Rectal smooth muscle tissue (tissue), 1 donor: ENCODE data around the gene OASL.
A peak's percentile ranks its signal among the peaks of the same experiment; 100 is the strongest.

Experiments
- H3K27ac ChIP-seq: one replicate; pipeline ENCODE4 v1.7.0; 2013; ENCODE audit warnings: low read depth, low read length, inconsistent platforms
- H3K27me3 ChIP-seq: one replicate; pipeline ENCODE4 v1.7.0; 2013; ENCODE audit warnings: low read length; ENCODE audit not compliant: control insufficient read depth, insufficient read depth
- H3K36me3 ChIP-seq: one replicate; pipeline ENCODE4 v1.7.0; 2013; ENCODE audit warnings: low read length; ENCODE audit not compliant: control insufficient read depth, insufficient read depth
- H3K4me1 ChIP-seq: one replicate; pipeline ENCODE4 v1.7.0; 2013; ENCODE audit warnings: low read length; ENCODE audit not compliant: control insufficient read depth, insufficient read depth
- H3K4me3 ChIP-seq: one replicate; pipeline ENCODE4 v1.7.0; 2013; ENCODE audit warnings: low read length
- H3K9ac ChIP-seq: one replicate; pipeline ENCODE4 v1.7.0; 2013; ENCODE audit warnings: low read length

OASL gene

DNA sequence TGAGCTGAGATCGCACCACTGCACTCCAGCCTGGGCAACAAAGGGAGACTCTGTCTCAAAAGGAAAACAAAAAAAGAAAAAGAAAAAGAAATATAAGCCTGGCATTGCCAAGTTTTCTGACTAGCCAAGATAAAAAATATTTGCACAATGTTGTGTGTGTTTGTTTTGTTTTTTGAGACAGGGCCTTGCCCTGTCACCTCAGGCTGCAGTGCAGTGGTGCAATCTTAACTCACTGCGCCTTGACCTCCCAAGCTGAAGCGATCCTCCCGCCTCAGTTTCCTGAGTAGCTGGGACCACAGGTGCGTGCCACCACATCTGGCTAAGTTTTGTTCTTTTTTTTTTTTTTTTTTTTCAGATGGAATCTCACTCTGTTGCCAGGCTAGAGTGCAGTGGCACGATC lies 17.3 kb downstream of the OASL start:
- Histone ChIP-seq H3K4me1 (no peaks in the 10 kb centered on the region), H3K27me3 (no peaks in the 10 kb centered on the region), H3K36me3 (no peaks in the 10 kb centered on the region), H3K9ac (no peak overlapping the region), H3K27ac (no peak overlapping the region), H3K4me3 (no peak overlapping the region)

DNA sequence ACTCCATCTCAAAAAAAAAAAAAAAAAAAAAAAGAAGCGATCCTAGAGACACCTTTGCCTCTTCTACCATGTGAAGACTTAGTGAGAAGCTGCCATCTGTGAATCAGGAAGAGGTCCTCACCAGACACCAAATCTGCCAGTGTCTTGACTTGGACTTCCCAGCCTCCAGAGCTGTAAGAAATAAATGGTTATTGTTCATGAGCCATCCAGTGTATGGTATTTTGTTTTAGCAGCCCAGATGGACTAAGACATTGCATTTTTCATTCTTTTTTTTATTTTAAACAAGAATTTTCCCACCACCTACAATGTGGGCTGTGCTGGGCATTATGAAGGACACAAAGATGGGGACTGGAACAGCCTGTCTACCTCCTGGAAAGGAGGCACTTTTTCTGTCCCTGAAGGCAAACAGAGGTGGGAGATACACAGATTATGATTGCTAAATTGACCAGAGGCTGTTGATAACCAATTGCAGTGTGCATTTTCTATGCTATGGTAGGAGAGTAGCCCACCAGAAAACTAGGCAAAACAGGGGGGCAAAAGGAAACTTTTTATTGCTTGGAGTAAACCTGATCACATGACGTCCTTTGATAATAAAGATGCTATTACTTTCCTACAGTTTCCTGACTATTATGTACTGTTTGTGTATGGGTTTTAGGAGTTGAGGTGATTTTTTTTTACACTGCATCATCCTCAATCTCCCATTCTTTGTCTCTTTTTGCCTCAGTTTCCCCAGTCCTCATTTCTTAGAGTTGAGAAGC lies 20.0 kb downstream of the OASL start:
- Histone ChIP-seq H3K9ac (no peak overlapping the region), H3K27me3 (no peaks in the 10 kb centered on the region), H3K36me3 (no peaks in the 10 kb centered on the region), H3K4me1 (peaks cover 4% of the 10 kb centered on the region), H3K4me3 (no peak overlapping the region), H3K27ac (no peak overlapping the region)

DNA sequence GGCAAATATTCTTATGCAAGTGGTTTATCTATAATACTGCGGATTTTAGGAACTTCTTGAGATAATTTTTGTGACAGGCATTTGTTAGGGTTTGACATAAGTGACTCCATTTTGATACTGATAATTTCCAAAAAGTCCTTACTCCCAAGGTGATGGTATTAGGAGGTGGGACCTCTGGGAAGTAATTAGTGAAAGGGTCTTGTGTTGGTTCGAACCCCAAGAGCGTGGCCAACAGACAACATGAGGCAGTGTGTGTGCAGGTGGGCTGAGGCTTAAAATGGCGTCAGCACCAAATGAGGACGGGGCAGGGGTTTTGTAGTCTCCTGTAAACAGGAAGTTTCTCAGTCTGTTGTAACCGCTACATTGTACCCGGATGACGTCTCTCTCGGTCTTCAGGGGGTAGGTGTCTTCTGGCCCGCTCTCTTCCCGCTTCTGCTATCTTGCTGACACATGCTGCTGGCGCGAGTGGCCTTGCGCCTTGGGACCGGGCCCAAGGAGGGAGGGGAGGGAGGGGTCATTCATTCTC lies 21.0 kb downstream of the OASL start:
- Histone ChIP-seq H3K27me3 (no peaks in the 10 kb centered on the region), H3K4me3 (no peak overlapping the region), H3K4me1 (peaks cover 4% of the 10 kb centered on the region), H3K36me3 (peaks cover 2% of the 10 kb centered on the region), H3K27ac (no peak overlapping the region), H3K9ac (no peak overlapping the region)

DNA sequence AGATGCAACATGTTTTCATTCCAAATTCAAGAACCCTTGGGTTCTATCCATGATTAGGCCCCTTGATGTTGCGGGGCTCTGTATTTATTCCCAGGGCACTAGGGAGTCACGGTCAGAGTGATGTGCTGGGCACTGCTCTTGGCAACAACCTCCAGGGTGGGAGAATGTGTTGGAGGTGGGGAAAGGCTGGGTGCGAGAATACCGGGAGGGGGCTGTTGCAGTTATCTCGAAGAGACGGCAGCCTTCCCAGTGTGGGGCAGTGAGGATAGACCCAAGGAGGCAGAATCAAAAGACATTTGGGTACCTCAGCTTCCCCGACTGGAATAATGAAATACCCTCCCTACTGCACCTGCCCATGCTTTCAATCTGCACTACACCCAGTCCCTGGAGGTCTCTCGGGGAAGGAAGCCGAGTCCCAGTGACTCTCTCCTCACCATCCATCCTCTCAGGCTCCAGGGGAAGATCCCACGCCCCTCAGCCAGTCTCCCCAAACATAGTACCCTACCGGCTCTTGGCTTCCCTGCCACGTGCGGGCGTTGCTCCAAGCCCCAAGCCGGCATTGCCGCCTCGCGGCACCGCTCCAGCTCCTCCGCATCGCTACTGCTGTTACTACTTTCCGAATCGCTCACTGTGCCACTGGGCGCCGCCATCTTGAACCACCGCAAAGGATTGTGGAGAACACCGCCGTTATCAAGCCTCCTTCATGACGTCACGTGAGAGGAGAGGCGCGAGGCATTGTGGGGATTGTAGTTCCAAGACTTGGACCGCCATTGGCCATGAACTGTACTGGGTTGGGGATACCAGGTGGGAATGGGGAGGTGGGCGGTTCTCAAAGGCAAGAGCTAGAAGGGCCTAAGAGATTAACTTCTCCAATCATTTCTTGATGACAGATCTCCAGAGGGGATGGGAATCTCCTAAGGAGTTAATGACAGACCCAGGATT lies 22.9 kb downstream of the OASL start, which contains the start of gene C12orf43:
Gene C12orf43 (minus strand): TSS at position 663 of the 942 bp plus-strand sequence. CDS start 13 bp downstream, at position 650.
- Histone ChIP-seq H3K27me3 (no peaks in the 10 kb centered on the region), H3K9ac (peak within 1 kb of the TSS; percentile 55), H3K4me3 (peak within 1 kb of the TSS; percentile 94), H3K36me3 (peaks cover 4% of the 10 kb centered on the region), H3K4me1 (peaks cover 4% of the 10 kb centered on the region), H3K27ac (peak within 1 kb of the TSS; percentile 35)

DNA sequence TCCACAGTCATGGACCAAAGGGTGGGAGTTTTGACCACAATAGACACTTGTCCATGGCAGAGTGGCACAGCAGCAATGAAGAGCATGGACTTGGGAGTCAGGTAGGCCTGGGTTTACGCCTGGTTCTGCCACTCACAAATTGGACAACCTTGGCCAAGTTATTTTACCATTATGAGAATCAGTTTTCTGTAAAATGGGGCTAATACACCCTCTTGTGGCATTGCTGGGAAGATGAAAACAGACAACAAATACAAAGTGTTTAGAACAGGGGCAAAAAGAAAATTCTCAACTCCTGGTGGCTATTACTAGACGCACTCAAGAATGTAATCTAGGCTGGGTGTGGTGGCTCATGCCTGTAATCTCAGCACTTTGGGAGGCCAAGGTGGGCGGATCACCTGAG lies 25.3 kb downstream of the OASL start:
- no peak overlapping the region for H3K9ac ChIP-seq
- H3K4me3 ChIP-seq: no peak overlapping the region
- H3K4me1 ChIP-seq: peaks cover 4% of the 10 kb centered on the region
- H3K27ac ChIP-seq: no peak overlapping the region
- peaks cover 14% of the 10 kb centered on the region for H3K36me3 ChIP-seq
- H3K27me3 ChIP-seq: no peaks in the 10 kb centered on the region

DNA sequence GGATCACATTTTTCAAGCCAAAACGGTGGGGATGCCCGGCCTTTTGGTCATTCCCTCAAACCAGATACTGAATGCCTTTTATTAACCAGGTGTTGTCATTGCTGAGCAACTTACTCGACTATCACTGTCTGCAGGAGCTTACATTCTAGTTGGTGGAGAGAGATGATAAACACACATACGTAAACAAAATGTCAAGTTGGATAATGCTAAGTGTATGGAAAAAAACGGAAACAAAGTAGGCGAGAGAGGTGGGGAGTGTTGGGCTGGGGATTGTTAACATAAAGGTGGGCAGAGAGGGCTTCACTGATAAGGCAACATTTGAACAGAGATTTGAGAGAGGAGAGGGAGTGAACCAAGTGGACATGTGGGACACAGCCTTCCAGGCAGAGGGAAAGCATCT lies 27.2 kb downstream of the OASL start:
- Histone ChIP-seq H3K4me1 (peaks cover 4% of the 10 kb centered on the region), H3K27me3 (no peaks in the 10 kb centered on the region), H3K36me3 (peaks cover 16% of the 10 kb centered on the region), H3K27ac (no peak overlapping the region), H3K9ac (no peak overlapping the region), H3K4me3 (no peak overlapping the region)

DNA sequence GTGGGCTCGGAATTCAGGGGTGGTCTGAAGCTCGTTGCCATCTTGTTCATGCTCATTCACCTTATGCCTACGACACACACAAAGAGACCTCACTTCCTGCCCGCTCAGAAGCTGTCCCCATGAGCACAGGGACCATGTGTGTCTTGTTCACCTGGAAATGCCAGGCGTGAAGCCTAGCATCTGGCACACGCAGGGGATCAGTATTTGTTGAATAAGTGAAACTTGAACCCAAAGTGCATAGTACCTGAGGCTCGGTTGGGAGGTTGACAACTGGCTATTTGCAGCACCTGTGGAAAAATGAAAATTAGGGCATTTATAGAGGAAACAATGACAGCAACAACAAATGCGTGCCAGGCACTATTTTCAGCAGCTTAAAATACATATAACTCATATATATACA lies 28.2 kb downstream of the OASL start:
- Histone ChIP-seq H3K4me1 (peaks cover 3% of the 10 kb centered on the region), H3K36me3 (peaks cover 18% of the 10 kb centered on the region), H3K9ac (no peak overlapping the region), H3K27me3 (no peaks in the 10 kb centered on the region), H3K4me3 (no peak overlapping the region), H3K27ac (no peak overlapping the region)

DNA sequence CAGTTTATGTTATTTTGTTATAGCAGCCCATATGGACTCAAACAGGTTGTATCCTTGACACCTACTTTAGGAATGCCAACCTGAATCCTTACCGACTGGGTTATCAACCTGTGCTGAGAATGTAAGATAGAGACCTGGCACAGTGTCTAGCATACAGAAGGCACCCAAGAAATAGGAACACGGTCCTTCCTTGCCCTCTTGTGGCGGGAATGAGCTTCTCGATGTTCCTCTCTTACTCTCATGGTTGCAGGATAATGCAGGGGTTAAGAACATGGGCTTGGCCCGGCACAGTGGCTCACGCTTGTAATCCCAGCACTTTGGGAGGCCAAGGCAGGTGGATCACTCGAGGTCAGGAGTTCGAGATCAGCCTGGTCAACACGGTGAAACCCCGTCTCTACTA lies 29.3 kb downstream of the OASL start:
- H3K4me1 ChIP-seq: no peaks in the 10 kb centered on the region
- H3K27me3 ChIP-seq: no peaks in the 10 kb centered on the region
- H3K27ac ChIP-seq: no peak overlapping the region
- H3K9ac ChIP-seq: no peak overlapping the region
- H3K4me3 ChIP-seq: no peak overlapping the region
- H3K36me3 ChIP-seq: peaks cover 18% of the 10 kb centered on the region

DNA sequence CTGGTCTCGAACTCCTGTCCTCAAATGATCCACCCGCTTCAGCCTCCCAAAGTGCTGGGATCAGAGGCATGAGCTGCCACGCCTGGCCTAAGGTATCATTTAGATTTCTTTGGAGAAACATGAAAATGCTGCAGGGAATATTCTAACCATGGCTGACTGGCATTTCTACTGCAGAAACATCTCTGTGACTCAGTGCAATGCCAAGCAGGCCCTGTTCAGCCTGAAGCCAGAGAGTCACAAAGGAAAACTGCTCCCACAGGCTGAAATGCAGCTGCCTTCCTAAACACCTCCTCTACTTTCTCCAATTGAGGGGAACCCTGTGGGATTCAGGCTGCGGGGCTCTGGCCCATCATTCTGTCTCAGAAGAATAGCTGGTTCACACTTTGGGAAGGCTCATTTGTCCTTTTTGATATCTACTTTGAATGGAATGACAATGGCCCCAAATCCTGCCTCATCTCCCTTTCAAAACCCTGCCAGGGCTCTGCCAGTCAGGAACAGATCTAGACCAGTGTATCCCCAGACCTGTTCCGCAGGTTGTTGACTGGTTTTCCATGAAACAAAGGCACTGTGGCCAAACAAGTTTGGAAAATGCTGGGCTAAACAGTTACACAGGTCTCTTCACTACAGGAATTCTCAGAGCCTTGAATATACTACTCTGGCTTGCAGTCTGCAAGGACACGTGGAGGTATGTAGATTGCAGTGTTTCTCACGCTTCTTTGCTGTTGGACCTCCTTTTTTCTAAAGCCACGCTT lies 30.5 kb downstream of the OASL start:
- Histone ChIP-seq H3K36me3 (peaks cover 23% of the 10 kb centered on the region), H3K4me3 (no peak overlapping the region), H3K27me3 (no peaks in the 10 kb centered on the region), H3K4me1 (no peaks in the 10 kb centered on the region), H3K9ac (no peak overlapping the region), H3K27ac (no peak overlapping the region)

DNA sequence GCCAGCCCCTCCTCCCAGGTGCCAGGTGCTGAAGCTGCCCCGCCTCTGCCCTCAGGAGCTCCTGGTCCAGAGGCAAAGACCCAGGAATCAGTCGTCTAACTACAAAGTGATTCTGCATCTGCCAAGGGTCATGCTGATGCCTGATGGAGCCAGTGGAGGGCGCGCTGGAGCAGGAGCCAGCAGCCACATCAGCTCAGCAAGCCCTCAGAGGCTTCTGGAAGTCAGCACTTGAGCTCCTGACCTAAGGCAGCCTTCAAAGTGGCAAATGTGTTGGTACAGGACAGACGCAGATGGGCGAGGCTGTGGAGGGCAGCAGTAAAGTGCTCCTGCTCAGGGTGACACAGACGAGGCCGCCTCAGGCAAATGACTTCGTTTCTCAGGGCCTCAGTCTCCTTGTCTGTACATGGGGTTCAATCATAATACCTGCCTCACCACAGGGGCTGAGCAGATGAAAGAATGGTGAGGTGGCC lies 33.7 kb downstream of the OASL start:
- no peak overlapping the region for H3K4me3 ChIP-seq

DNA sequence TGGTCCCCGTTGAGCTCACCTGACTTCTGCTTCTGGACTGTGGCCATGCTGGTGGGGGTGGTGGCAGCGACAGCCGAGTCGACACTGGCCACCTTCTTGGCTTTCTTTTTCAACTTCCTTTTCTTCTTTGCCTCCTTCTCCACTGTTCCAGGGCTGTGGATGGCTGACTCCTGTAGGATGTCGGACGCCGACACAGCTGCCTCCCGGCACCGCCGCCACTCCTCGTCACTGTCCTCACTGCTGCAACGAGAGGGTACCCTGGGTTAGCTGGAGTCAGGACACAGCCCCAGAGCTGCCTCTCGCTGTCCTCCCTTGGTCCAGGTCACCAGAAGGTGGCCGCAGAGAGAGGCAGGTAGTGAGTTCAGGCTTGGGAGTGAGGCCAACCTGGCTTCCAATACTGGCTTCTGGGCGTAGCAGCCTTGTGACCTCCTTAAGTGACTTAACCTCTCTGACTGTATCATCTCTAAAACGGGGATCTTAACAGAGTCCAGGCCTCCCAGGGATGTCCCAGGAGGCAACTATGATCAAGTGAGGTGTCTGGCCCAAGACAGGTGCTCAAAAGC lies 34.7 kb downstream of the OASL start:
- Histone ChIP-seq H3K27ac (no peak overlapping the region), H3K9ac (no peak overlapping the region), H3K27me3 (no peaks in the 10 kb centered on the region), H3K4me1 (no peaks in the 10 kb centered on the region), H3K36me3 (peaks cover 9% of the 10 kb centered on the region), H3K4me3 (no peak overlapping the region)

More for the DNA sequence above, 33.7 kb downstream of the OASL start:
- no peak overlapping the region for H3K9ac ChIP-seq
- no peaks in the 10 kb centered on the region for H3K4me1 ChIP-seq
- H3K27ac ChIP-seq: no peak overlapping the region
- H3K27me3 ChIP-seq: no peaks in the 10 kb centered on the region
- peaks cover 12% of the 10 kb centered on the region for H3K36me3 ChIP-seq
